SK-N-SH treated with all-trans-retinoic acid at 6 μM for 48 hours (cell line): Measurements from ENCODE around the gene VANGL1.

ENCODE experiments used
- ATAC-seq: fragments of 200-7000 bp; cut with Tn5 transposase; 3 replicates; pipeline ENCODE4 v1.9.1; 2020; ENCODE audit warnings: mild to moderate bottlenecking, moderate library complexity
- ARNTL ChIP-seq: fragments of 450-650 bp; formaldehyde crosslinking; IDR thresholded peaks from 2 replicates; pipeline ENCODE4 v1.5.0; 2020; ENCODE audit warnings: low read depth, mild to moderate bottlenecking, moderate library complexity, borderline replicate concordance
- BACH2 ChIP-seq: fragments of 250-450 bp; sonication (Bioruptor Pico); IDR thresholded peaks from 2 replicates; pipeline ENCODE4 v1.9.0; 2021; ENCODE audit warnings: mild to moderate bottlenecking, borderline replicate concordance
- CREB5 ChIP-seq: fragments of 250-450 bp; sonication (Bioruptor Pico); IDR thresholded peaks from 2 replicates; pipeline ENCODE4 v1.5.1; 2020; ENCODE audit warnings: low read depth, mild to moderate bottlenecking, moderate library complexity
- CSRNP3 ChIP-seq: fragments of 250-450 bp; sonication (Bioruptor Pico); IDR thresholded peaks from 2 replicates; pipeline ENCODE4 v1.5.1; 2021; ENCODE audit warnings: mild to moderate bottlenecking, moderate library complexity
- ESRRG ChIP-seq: fragments of 250-450 bp; sonication (Bioruptor Pico); IDR thresholded peaks from 2 replicates; pipeline ENCODE4 v1.6.1; 2021; ENCODE audit warnings: mild to moderate bottlenecking
- GLIS3 ChIP-seq: fragments of 250-450 bp; sonication (Bioruptor Pico); IDR thresholded peaks from 2 replicates; pipeline ENCODE4 v1.5.0; 2020; ENCODE audit warnings: mild to moderate bottlenecking, moderate library complexity
- ISL1 ChIP-seq: fragments of 250-450 bp; sonication (Bioruptor Pico); IDR thresholded peaks from 2 replicates; pipeline ENCODE4 v2.1.2; 2022; ENCODE audit warnings: mild to moderate bottlenecking, moderate library complexity
- POU6F1 ChIP-seq: fragments of 250-450 bp; sonication (Bioruptor Pico); IDR thresholded peaks from 2 replicates; pipeline ENCODE4 v1.8.0; 2021; ENCODE audit warnings: low read depth, mild to moderate bottlenecking, moderate library complexity, borderline replicate concordance
- PPARA ChIP-seq: fragments of 250-450 bp; sonication (Bioruptor Pico); IDR thresholded peaks from 2 replicates; pipeline ENCODE4 v1.5.0; 2020; ENCODE audit warnings: mild to moderate bottlenecking, borderline replicate concordance
- RARB ChIP-seq: fragments of 250-450 bp; sonication (Bioruptor Pico); IDR thresholded peaks from 2 replicates; pipeline ENCODE4 v1.8.0; 2021; ENCODE audit warnings: mild to moderate bottlenecking, moderate library complexity
- TCF4 ChIP-seq: fragments of 250-450 bp; sonication (Bioruptor Pico); IDR thresholded peaks from 2 replicates; pipeline ENCODE4 v1.8.0; 2021; ENCODE audit warnings: mild to moderate bottlenecking, moderate library complexity, borderline replicate concordance
- TOX ChIP-seq: fragments of 250-450 bp; sonication (Bioruptor Pico); IDR thresholded peaks from 2 replicates; pipeline ENCODE4 v1.8.0; 2021; ENCODE audit warnings: mild to moderate bottlenecking, moderate library complexity, borderline replicate concordance
- ZFP30 ChIP-seq: fragments of 450-650 bp; formaldehyde crosslinking; IDR thresholded peaks from 2 replicates; pipeline ENCODE4 v1.5.0; 2022; ENCODE audit warnings: mild to moderate bottlenecking, moderate library complexity
- ZNF70 ChIP-seq: fragments of 450-650 bp; formaldehyde crosslinking; IDR thresholded peaks from 2 replicates; pipeline ENCODE4 v1.5.0; 2020; ENCODE audit warnings: mild to moderate bottlenecking, moderate library complexity
- ZNF8 ChIP-seq: fragments of 450-650 bp; formaldehyde crosslinking; IDR thresholded peaks from 2 replicates; pipeline ENCODE4 v1.5.0; 2020; ENCODE audit warnings: mild to moderate bottlenecking, moderate library complexity
- TF ChIP-seq, protein P1 (sequence below): fragments of 250-450 bp; sonication (Bioruptor Pico); IDR thresholded peaks from 2 replicates; pipeline ENCODE4 v1.5.0; 2020; ENCODE audit warnings: mild to moderate bottlenecking, moderate library complexity
- TF ChIP-seq, protein P2 (sequence below): fragments of 250-450 bp; sonication (Bioruptor Pico); IDR thresholded peaks from 2 replicates; pipeline ENCODE4 v1.8.0; 2020; ENCODE audit warnings: mild to moderate bottlenecking, moderate library complexity, borderline replicate concordance

Gene VANGL1

DNA sequence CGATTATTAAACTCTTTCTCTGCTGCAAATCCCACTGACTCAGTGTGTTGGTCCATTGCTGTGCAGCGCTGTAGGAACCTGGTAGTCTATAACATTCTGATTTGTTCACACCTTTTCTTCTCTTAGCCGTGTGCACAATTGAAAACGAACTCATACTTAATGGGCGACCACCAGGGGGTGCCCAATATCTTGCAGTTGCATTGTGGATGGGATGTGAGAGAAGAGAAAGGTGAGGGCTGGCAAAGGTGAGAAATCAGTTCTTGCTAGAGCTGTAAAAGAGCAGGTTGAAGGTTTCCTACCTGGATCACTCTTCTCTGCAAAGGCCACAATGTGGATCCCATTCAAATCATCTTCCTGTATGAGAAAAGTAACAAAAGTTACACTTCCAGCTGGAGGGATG lies 75.8 kb downstream of the VANGL1 start (continued):
- TF ChIP-seq, protein P1, sequence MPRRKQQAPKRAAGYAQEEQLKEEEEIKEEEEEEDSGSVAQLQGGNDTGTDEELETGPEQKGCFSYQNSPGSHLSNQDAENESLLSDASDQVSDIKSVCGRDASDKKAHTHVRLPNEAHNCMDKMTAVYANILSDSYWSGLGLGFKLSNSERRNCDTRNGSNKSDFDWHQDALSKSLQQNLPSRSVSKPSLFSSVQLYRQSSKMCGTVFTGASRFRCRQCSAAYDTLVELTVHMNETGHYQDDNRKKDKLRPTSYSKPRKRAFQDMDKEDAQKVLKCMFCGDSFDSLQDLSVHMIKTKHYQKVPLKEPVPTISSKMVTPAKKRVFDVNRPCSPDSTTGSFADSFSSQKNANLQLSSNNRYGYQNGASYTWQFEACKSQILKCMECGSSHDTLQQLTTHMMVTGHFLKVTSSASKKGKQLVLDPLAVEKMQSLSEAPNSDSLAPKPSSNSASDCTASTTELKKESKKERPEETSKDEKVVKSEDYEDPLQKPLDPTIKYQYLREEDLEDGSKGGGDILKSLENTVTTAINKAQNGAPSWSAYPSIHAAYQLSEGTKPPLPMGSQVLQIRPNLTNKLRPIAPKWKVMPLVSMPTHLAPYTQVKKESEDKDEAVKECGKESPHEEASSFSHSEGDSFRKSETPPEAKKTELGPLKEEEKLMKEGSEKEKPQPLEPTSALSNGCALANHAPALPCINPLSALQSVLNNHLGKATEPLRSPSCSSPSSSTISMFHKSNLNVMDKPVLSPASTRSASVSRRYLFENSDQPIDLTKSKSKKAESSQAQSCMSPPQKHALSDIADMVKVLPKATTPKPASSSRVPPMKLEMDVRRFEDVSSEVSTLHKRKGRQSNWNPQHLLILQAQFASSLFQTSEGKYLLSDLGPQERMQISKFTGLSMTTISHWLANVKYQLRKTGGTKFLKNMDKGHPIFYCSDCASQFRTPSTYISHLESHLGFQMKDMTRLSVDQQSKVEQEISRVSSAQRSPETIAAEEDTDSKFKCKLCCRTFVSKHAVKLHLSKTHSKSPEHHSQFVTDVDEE (CRISPR knock-in tag): no peak
- no peak for TF ChIP-seq TCF4
- TF ChIP-seq CREB5: no peak
- no peak for TF ChIP-seq ZFP30 (CRISPR knock-in tag)
- no peak for TF ChIP-seq CSRNP3
- TF ChIP-seq ESRRG: no peak
- no peak for TF ChIP-seq BACH2
- no peak for TF ChIP-seq TOX (CRISPR knock-in tag)
- no peak for TF ChIP-seq RARB (CRISPR knock-in tag)

DNA sequence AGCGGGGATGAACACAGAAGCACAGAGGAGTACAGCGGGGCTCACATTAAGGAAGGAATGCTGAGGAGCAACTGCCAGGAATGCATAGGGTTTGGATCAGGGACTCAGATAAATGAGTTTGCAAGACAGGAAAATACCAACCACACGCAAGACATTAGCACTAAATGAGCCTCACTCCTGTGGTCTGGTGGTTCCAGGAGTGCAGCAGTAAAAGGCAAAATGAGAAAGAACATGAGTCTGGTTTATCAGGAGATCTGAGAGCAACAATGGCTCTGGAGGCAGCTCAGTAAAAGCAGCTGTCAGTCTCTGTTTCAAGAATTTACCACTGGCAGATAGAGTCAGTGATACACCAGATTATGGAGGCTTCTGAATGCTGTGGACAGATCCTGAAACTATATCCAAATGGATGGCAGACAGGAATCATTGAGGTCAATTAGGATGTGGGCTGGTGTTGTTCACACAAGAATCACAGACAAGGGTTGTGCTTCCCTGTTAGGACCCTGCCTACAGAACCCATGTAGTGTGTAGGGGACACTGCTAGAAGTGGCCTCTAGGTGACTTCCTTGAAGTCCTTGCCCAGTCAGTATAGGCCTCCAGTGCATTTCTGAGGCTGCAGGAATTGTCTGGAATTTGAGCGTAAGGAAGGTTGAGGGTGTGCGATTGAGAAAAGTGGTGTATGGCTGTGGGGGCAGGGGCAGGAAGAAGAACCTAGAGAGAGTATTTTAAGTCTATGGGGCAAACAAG lies 76.4 kb downstream of the VANGL1 start:
- no peak for TF ChIP-seq TOX (CRISPR knock-in tag)
- no peak for TF ChIP-seq TCF4
- no peak for TF ChIP-seq GLIS3 (CRISPR knock-in tag)
- TF ChIP-seq ESRRG: no peak
- no peak for TF ChIP-seq CSRNP3
- no peak for TF ChIP-seq ZNF70 (CRISPR knock-in tag)
- no peak for TF ChIP-seq ZNF8 (CRISPR knock-in tag)
- no peak for TF ChIP-seq ZFP30 (CRISPR knock-in tag)
- no peak for TF ChIP-seq ARNTL
- peak; percentile 40 for ATAC-seq

- no peak for ATAC-seq
- TF ChIP-seq BACH2 (no peak), ARNTL (no peak), PPARA (CRISPR knock-in tag) (no peak), ZNF8 (CRISPR knock-in tag) (no peak), ISL1 (CRISPR knock-in tag) (no peak), GLIS3 (CRISPR knock-in tag) (no peak), POU6F1 (CRISPR knock-in tag) (no peak)
- TF ChIP-seq, protein P2, sequence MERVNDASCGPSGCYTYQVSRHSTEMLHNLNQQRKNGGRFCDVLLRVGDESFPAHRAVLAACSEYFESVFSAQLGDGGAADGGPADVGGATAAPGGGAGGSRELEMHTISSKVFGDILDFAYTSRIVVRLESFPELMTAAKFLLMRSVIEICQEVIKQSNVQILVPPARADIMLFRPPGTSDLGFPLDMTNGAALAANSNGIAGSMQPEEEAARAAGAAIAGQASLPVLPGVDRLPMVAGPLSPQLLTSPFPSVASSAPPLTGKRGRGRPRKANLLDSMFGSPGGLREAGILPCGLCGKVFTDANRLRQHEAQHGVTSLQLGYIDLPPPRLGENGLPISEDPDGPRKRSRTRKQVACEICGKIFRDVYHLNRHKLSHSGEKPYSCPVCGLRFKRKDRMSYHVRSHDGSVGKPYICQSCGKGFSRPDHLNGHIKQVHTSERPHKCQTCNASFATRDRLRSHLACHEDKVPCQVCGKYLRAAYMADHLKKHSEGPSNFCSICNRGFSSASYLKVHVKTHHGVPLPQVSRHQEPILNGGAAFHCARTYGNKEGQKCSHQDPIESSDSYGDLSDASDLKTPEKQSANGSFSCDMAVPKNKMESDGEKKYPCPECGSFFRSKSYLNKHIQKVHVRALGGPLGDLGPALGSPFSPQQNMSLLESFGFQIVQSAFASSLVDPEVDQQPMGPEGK (CRISPR knock-in tag): no peak
These were observed 77.5 kb downstream of the VANGL1 start for GRCh38 chr1:115719285-115719684.
